HepG2 (cell line): ENCODE measurements around the gene CARMIL3. TPM values are rescaled to one million over a fixed set of nuclear protein-coding genes. Genes with fewer than 3 reads are reported as not detected.

Experiments
- ATF1 ChIP-seq: IDR thresholded peaks from 2 replicates; pipeline ENCODE4 v1.6.1; 2016; ENCODE audit warnings: mild to moderate bottlenecking, control low read depth
- ELF4 ChIP-seq: sonication (generic); formaldehyde crosslinking; IDR thresholded peaks from 2 replicates; pipeline ENCODE4 v1.5.0; 2020; ENCODE audit warnings: missing genetic modification reagents, mild to moderate bottlenecking, moderate library complexity, borderline replicate concordance
- EP300 ChIP-seq, 3 experiments: sonication (generic) in 1 of 3; formaldehyde crosslinking in 1 of 3; IDR thresholded peaks; 2 replicates each; pipeline versions ENCODE4 v1.5.1 to v1.6.1; 2011 to 2020; ENCODE audit warnings: low read depth in 2 of 3, low read length in 2 of 3, borderline replicate concordance in 1 of 3, improper control_type of control experiment in 1 of 3, mild to moderate bottlenecking in 1 of 3, missing genetic modification reagents in 1 of 3, moderate library complexity in 1 of 3
- GABPA ChIP-seq, 2 experiments: IDR thresholded peaks; 2 replicates each; pipeline ENCODE4 v1.6.1; 2011 to 2016; ENCODE audit warnings: low read depth in 2 of 2, low read length in 1 of 2, missing biosample characterization in 1 of 2, missing genetic modification characterization in 1 of 2
- JUN ChIP-seq: sonication (generic); formaldehyde crosslinking; IDR thresholded peaks from 2 replicates; pipeline ENCODE4 v1.4.0; 2020; ENCODE audit warnings: mild to moderate bottlenecking, missing genetic modification reagents
- MAFK ChIP-seq, 2 experiments: IDR thresholded peaks in 1 of 2; conservative IDR thresholded peaks in 1 of 2; 2 replicates each; pipeline ENCODE4 v1.6.1; 2011; ENCODE audit warnings: improper control_type of control experiment in 2 of 2, low read length in 2 of 2
- PHF21A ChIP-seq: sonication (generic); formaldehyde crosslinking; IDR thresholded peaks from 2 replicates; pipeline ENCODE4 v1.5.0; 2020; ENCODE audit warnings: mild to moderate bottlenecking, missing genetic modification reagents
- PRMT3 ChIP-seq: sonication (generic); formaldehyde crosslinking; IDR thresholded peaks from 2 replicates; pipeline ENCODE4 v1.8.1; 2022; ENCODE audit warnings: low read depth, mild to moderate bottlenecking, moderate library complexity, missing genetic modification reagents, borderline replicate concordance
- SIX4 ChIP-seq: sonication (generic); formaldehyde crosslinking; IDR thresholded peaks from 2 replicates; pipeline ENCODE4 v1.4.0; 2020; ENCODE audit warnings: missing genetic modification reagents
- SP1 ChIP-seq, 2 experiments: fragments of 450-650 bp in 1 of 2; sonication (generic) in 1 of 2; formaldehyde crosslinking in 1 of 2; IDR thresholded peaks; 2 replicates each; pipeline versions ENCODE4 v1.4.0 to v1.6.1; 2016 to 2020; ENCODE audit warnings: missing genetic modification reagents in 1 of 2
- WIZ ChIP-seq: sonication (generic); formaldehyde crosslinking; IDR thresholded peaks from 2 replicates; pipeline ENCODE4 v1.5.1; 2020; ENCODE audit warnings: mild to moderate bottlenecking, missing genetic modification reagents
- ZNF431 ChIP-seq: sonication (generic); formaldehyde crosslinking; IDR thresholded peaks from 2 replicates; pipeline ENCODE4 v1.9.0; 2022; ENCODE audit warnings: missing genetic modification reagents, low read depth, mild to moderate bottlenecking, borderline replicate concordance
- ZNF451 ChIP-seq: sonication (generic); formaldehyde crosslinking; IDR thresholded peaks from 2 replicates; pipeline ENCODE4 v1.5.0; 2020; ENCODE audit warnings: mild to moderate bottlenecking, missing genetic modification reagents
- ZNF589 ChIP-seq: sonication (generic); formaldehyde crosslinking; conservative IDR thresholded peaks from 2 replicates; pipeline ENCODE4 v1.8.0; 2022; ENCODE audit warnings: mild to moderate bottlenecking, moderate library complexity, missing genetic modification reagents
- ZNF782 ChIP-seq: sonication (generic); formaldehyde crosslinking; IDR thresholded peaks from 2 replicates; pipeline ENCODE4 v1.4.0; 2020; ENCODE audit warnings: missing genetic modification reagents, mild to moderate bottlenecking, borderline replicate concordance
- polyA plus RNA-seq, 8 experiments: library from polyadenylated mRNA; depleted of rRNA in 3 of 8; stranded (reverse) in 7 of 8; unstranded in 1 of 8; fragments of >200 nt; fragmentation: Illumina TruSeq in 4 of 8; extraction: Trizol in 4 of 8; gene quantifications; 2 replicates each; pipeline versions ENCODE4 v1.2.1 to v1.2.3, GENCODE V29; 2011 to 2016; ENCODE audit warnings: low read depth in 4 of 8, missing spikeins in 1 of 8, mixed read lengths in 1 of 8; ENCODE audit not compliant: insufficient read depth in 1 of 8
- total RNA-seq, 5 experiments: library from RNA; depleted of rRNA; stranded (reverse); fragments of >200 nt; fragmentation: Illumina TruSeq; extraction: Trizol; gene quantifications; 2 replicates each; pipeline ENCODE4 v1.2.3, GENCODE V29; 2016; ENCODE audit warnings: low read depth in 1 of 5
- TF ChIP-seq, protein P1 (sequence below): sonication (generic); formaldehyde crosslinking; IDR thresholded peaks from 2 replicates; pipeline ENCODE4 v1.5.0; 2020; ENCODE audit warnings: mild to moderate bottlenecking, missing genetic modification reagents, borderline replicate concordance
- TF ChIP-seq, protein P2 (sequence below): IDR thresholded peaks from 2 replicates; pipeline ENCODE4 v1.6.1; 2018; ENCODE audit warnings: missing genetic modification reagents, mild to moderate bottlenecking, missing compliant biosample characterization
- TF ChIP-seq, protein P3 (sequence below): sonication (generic); formaldehyde crosslinking; IDR thresholded peaks from 2 replicates; pipeline ENCODE4 v1.9.0; 2021; ENCODE audit warnings: missing genetic modification reagents, mild to moderate bottlenecking, borderline replicate concordance
- TF ChIP-seq, protein P4 (sequence below): IDR thresholded peaks from 2 replicates; pipeline ENCODE4 v1.6.1; 2018; ENCODE audit warnings: missing genetic modification reagents

CARMIL3 gene
- total and polyA plus RNA-seq, 2 of the 13 experiments (the other 11 are each of a cell fraction or from before 2014, with no cell fraction given): 0.27 to 0.55 TPM

DNA sequence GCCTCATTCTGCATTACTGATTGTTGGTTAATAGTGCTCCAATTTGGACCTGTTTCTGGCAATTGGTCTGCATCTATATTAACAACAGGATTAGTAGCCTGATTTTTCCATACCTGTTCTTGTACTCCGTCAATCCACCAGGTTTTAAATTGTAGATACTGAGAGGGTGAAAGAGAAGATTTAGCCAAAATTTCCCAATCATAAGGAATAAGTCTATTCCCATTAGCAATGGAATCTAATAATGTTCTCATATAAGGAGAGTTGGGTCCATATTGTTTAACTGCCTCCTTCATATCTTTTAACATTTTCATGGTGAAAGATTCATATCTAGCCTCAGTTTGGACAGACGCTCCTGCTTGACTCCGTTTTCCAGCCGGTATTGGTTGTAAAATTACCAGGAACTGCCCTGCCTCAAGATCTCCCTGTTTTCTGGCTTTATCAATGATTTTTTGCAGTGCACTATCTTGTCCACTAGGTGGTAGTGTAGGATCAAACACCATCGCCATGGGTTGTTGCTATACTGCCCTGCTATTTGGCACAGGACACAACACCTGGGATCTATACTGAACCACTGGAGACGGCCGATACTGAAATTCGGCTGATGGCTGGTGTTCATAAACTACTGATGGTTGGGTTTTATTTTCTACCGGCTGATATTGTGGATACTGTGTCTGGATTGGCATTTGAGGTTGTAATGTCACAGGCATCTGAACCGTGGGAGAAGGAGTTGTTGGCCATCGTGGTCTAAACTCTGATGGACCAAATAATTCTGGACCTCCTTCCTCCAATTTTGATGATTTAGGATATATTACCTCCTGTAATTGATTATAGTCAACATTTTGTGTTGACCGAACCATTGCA, 37.9 kb upstream of the CARMIL3 start (continued):
- TF ChIP-seq, protein P1, sequence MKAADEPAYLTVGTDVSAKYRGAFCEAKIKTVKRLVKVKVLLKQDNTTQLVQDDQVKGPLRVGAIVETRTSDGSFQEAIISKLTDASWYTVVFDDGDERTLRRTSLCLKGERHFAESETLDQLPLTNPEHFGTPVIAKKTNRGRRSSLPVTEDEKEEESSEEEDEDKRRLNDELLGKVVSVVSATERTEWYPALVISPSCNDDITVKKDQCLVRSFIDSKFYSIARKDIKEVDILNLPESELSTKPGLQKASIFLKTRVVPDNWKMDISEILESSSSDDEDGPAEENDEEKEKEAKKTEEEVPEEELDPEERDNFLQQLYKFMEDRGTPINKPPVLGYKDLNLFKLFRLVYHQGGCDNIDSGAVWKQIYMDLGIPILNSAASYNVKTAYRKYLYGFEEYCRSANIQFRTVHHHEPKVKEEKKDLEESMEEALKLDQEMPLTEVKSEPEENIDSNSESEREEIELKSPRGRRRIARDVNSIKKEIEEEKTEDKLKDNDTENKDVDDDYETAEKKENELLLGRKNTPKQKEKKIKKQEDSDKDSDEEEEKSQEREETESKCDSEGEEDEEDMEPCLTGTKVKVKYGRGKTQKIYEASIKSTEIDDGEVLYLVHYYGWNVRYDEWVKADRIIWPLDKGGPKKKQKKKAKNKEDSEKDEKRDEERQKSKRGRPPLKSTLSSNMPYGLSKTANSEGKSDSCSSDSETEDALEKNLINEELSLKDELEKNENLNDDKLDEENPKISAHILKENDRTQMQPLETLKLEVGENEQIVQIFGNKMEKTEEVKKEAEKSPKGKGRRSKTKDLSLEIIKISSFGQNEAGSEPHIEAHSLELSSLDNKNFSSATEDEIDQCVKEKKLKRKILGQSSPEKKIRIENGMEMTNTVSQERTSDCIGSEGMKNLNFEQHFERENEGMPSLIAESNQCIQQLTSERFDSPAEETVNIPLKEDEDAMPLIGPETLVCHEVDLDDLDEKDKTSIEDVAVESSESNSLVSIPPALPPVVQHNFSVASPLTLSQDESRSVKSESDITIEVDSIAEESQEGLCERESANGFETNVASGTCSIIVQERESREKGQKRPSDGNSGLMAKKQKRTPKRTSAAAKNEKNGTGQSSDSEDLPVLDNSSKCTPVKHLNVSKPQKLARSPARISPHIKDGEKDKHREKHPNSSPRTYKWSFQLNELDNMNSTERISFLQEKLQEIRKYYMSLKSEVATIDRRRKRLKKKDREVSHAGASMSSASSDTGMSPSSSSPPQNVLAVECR (CRISPR knock-in tag): peak; percentile 58; the same call in 1 of the 2 replicates
- TF ChIP-seq JUN (CRISPR knock-in tag) (no peak), ZNF451 (CRISPR knock-in tag) (no peak), MAFK (conservative IDR thresholded peaks at IDR 0.05 in 1 of 2, IDR thresholded peaks at IDR 0.05 in 1 of 2; ENCODE audit: low read length in 2 of 2) (no peak), ZNF782 (CRISPR knock-in tag) (no peak), EP300 (IDR thresholded peaks at IDR 0.05; ENCODE audit: low read depth in 2 of 2, low read length in 2 of 2) (peak in 1 of 2 experiments; percentile 11; a peak in 1 of 4 replicates), EP300 (CRISPR knock-in tag; IDR thresholded peaks at IDR 0.05; ENCODE audit: borderline replicate concordance) (peak; percentile 27; the same call in 1 of the 2 replicates), SP1 (IDR thresholded peaks at IDR 0.05) (no peak), SP1 (CRISPR knock-in tag; IDR thresholded peaks at IDR 0.05) (no peak; the same call in 1 of the 2 replicates), ATF1 (CRISPR knock-in tag) (no peak), GABPA (IDR thresholded peaks at IDR 0.05; ENCODE audit: low read depth, low read length) (no peak), GABPA (CRISPR knock-in tag; IDR thresholded peaks at IDR 0.05; ENCODE audit: low read depth) (no peak; the same call in 1 of the 2 replicates), ELF4 (CRISPR knock-in tag) (peak; percentile 71), PRMT3 (CRISPR knock-in tag) (no peak), PHF21A (CRISPR knock-in tag) (0 out of 2 replicates have a peak, but pooled peaks have one; percentile 49), WIZ (CRISPR knock-in tag) (no peak), ZNF431 (peak; percentile 39; the same call in 1 of the 2 replicates), SIX4 (CRISPR knock-in tag) (no peak), ZNF589 (CRISPR knock-in tag) (no peak; the same call in 1 of the 2 replicates)
- TF ChIP-seq, protein P2, sequence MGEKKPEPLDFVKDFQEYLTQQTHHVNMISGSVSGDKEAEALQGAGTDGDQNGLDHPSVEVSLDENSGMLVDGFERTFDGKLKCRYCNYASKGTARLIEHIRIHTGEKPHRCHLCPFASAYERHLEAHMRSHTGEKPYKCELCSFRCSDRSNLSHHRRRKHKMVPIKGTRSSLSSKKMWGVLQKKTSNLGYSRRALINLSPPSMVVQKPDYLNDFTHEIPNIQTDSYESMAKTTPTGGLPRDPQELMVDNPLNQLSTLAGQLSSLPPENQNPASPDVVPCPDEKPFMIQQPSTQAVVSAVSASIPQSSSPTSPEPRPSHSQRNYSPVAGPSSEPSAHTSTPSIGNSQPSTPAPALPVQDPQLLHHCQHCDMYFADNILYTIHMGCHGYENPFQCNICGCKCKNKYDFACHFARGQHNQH (CRISPR knock-in tag): peak; percentile 82; the same call in 1 of the 2 replicates
- TF ChIP-seq, protein P3, sequence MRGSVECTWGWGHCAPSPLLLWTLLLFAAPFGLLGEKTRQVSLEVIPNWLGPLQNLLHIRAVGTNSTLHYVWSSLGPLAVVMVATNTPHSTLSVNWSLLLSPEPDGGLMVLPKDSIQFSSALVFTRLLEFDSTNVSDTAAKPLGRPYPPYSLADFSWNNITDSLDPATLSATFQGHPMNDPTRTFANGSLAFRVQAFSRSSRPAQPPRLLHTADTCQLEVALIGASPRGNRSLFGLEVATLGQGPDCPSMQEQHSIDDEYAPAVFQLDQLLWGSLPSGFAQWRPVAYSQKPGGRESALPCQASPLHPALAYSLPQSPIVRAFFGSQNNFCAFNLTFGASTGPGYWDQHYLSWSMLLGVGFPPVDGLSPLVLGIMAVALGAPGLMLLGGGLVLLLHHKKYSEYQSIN (CRISPR knock-in tag): no peak
- TF ChIP-seq, protein P4, sequence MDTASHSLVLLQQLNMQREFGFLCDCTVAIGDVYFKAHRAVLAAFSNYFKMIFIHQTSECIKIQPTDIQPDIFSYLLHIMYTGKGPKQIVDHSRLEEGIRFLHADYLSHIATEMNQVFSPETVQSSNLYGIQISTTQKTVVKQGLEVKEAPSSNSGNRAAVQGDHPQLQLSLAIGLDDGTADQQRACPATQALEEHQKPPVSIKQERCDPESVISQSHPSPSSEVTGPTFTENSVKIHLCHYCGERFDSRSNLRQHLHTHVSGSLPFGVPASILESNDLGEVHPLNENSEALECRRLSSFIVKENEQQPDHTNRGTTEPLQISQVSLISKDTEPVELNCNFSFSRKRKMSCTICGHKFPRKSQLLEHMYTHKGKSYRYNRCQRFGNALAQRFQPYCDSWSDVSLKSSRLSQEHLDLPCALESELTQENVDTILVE (CRISPR knock-in tag): peak; percentile 75; the same call in 1 of the 2 replicates
